ENCODE measurements around the gene SLC39A9. TPM values are rescaled to one million over a fixed set of nuclear protein-coding genes. Genes with fewer than 3 reads are reported as not detected.

Gene SLC39A9
- total RNA-seq, 2 donors from 2014 or later, result 79.7 to 83.1 TPM

DNA sequence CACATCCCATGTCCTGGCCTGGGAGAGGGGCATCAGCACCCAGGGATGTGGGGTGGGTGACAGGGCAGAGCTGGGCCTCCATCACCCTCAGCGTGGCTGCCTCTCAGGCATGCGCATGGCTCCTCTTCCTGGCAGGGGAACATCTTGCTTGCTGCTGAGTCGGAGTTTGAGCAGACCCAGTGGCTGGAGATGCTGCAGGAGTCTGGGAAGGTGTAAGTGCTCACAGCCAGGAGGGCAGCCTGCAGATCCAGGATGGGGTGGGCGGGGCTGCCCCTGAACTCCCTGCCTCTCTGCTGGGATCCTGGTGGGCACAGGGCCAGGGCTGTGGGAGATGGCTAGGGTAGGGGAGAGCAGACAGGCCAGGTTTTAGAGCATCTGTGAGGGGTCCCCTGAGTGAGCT is 102.2 kb downstream of the SLC39A9 start:
- Histone ChIP-seq H3K9me3 (no peaks in the 10 kb centered on the region), H3K4me1 (no peaks in the 10 kb centered on the region), H3K27me3 (no peaks in the 10 kb centered on the region), H3K27ac (no peak overlapping the region), H3K4me3 (no peak overlapping the region), H3K9ac (ENCODE audit: low read depth in 2 of 2, low read length in 2 of 2) (no peak overlapping the region), H3K36me3 (no peaks in the 10 kb centered on the region)
- intact Hi-C loops (cut with DNase I), result no loop called here
- TF ChIP-seq CTCF (IDR thresholded peaks at IDR 0.05), result no peak
- DNase-seq, result no peak

- no peak overlapping the region for H3K27ac ChIP-seq
- H3K4me1 ChIP-seq, result no peaks in the 10 kb centered on the region
- H3K9me3 ChIP-seq, result no peaks in the 10 kb centered on the region
- H3K4me3 ChIP-seq, result no peak overlapping the region
- H3K9ac ChIP-seq (ENCODE audit: low read depth in 2 of 2, low read length in 2 of 2), result no peak overlapping the region
- no peaks in the 10 kb centered on the region for H3K27me3 ChIP-seq
- TF ChIP-seq CTCF (IDR thresholded peaks at IDR 0.05), result no peak
- intact Hi-C loops (cut with DNase I), result no loop called here
- DNase-seq, result no peak
- no peaks in the 10 kb centered on the region for H3K36me3 ChIP-seq
These were observed 102.9 kb downstream of the SLC39A9 start for GRCh38 chr14:69501423-69501838.

- no peak for DNase-seq
- intact Hi-C loops (cut with DNase I), result no loop called here
- Histone ChIP-seq H3K4me1 (no peaks in the 10 kb centered on the region), H3K4me3 (no peak overlapping the region), H3K9me3 (no peaks in the 10 kb centered on the region), H3K27me3 (no peaks in the 10 kb centered on the region), H3K36me3 (no peaks in the 10 kb centered on the region), H3K27ac (no peak overlapping the region), H3K9ac (ENCODE audit: low read depth in 2 of 2, low read length in 2 of 2) (no peak overlapping the region)
- TF ChIP-seq CTCF (IDR thresholded peaks at IDR 0.05), result no peak
These were observed 106.3 kb downstream of the SLC39A9 start for GRCh38 chr14:69504775-69505174.

DNA sequence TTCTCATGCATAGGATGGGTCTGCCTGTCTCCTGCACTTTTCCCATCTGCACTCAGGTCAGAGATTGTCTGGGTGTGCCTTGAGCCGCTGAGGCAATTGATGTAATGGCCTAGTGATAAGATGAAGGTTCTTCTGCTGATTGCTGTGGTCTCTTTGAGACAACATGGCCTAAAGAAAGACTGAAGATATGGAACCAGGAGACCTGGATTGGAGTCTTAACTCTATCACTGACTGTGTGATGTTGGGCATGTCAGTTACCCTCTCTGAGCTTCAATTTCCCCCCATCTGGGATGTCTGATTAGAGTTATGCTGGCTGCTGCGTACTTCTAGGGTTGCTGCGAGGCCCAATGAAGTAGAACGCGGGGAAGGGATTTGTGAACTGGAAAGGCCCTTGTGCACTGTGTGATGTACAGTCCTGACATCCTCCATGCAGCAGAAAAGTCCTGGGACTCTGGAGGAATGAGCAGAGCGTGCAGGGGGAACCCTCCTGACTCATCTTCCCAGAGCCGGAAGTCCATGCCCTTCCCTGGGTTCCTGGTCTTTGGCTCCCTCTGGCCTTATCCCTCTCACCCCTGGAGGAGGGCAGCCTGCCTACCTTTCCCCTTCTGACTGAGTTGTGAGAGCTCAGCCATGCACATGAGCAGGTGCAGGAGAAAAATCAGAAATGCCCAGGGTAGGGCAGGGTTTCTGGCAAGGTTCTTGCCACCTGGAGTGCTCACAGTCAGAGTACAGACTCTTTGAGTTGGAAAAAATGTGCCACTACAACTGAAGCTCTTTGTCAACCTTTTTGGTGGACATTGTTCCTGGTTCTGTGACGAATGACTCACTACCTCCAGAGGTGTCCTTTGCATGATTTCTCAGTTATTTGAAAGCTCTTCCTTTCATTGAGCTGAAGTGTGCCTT is 107.1 kb downstream of the SLC39A9 start:
- no peak overlapping the region for H3K9ac ChIP-seq (ENCODE audit: low read depth in 2 of 2, low read length in 2 of 2)
- no peaks in the 10 kb centered on the region for H3K36me3 ChIP-seq
- H3K27me3 ChIP-seq, result no peaks in the 10 kb centered on the region
- H3K4me1 ChIP-seq, result no peaks in the 10 kb centered on the region
- no peak overlapping the region for H3K27ac ChIP-seq
- no peaks in the 10 kb centered on the region for H3K9me3 ChIP-seq
- no peak for TF ChIP-seq CTCF (IDR thresholded peaks at IDR 0.05)
- DNase-seq, result no peak
- H3K4me3 ChIP-seq, result no peak overlapping the region
- intact Hi-C loops (cut with DNase I), result no loop called here

GRCh38 chr14:69506241-69506595 is 107.7 kb downstream of the SLC39A9 start:
- no peaks in the 10 kb centered on the region for H3K9me3 ChIP-seq
- intact Hi-C loops (cut with DNase I), result no loop called here
- TF ChIP-seq CTCF (IDR thresholded peaks at IDR 0.05), result no peak
- H3K9ac ChIP-seq (ENCODE audit: low read depth in 2 of 2, low read length in 2 of 2), result no peak overlapping the region
- no peaks in the 10 kb centered on the region for H3K27me3 ChIP-seq
- H3K27ac ChIP-seq, result no peak overlapping the region
- H3K36me3 ChIP-seq, result no peaks in the 10 kb centered on the region
- no peak overlapping the region for H3K4me3 ChIP-seq
- H3K4me1 ChIP-seq, result no peaks in the 10 kb centered on the region
- DNase-seq, result no peak

Other genes with a start within 250 kb of the SLC39A9 start
- 10 to 100 TPM; 29.9 to 41.6 TPM for gene DCAF5, start 245.6 kb upstream of the SLC39A9 start, total RNA-seq
- gene EXD2, start 207.2 kb upstream of the SLC39A9 start, total RNA-seq, result 10 to 100 TPM; 21.9 to 24.2 TPM
- 1 to 10 TPM in 1 of 2 donors, under 1 TPM in 1; 0.22 to 1.6 TPM for gene GALNT16, start 138.5 kb upstream of the SLC39A9 start, total RNA-seq
- gene ERH, start 393 bp upstream of the SLC39A9 start, total RNA-seq, result 100 to 1,000 TPM; 118 to 192 TPM
- under 1 TPM; 0.05 to 0.10 TPM for gene PLEKHD1, start 86.0 kb downstream of the SLC39A9 start, total RNA-seq
- not detected for gene CCDC177, start 176.2 kb downstream of the SLC39A9 start, total RNA-seq
- 10 to 100 TPM; 27.3 to 70.3 TPM for gene SUSD6, start 212.9 kb downstream of the SLC39A9 start, total RNA-seq

All from colonic mucosa (tissue), 4 donors.